ENCODE measurements around the gene ARID5B. TPM values are rescaled to one million over a fixed set of nuclear protein-coding genes. Genes with fewer than 3 reads are reported as not detected.

The ARID5B gene
- total RNA-seq, 1 donor from 2014 or later = 13.7 TPM

GRCh38 chr10:62056219-62056618 is 154.7 kb downstream of the ARID5B start:
- Histone ChIP-seq H3K4me1 (peaks cover 99% of the 10 kb centered on the region), H3K36me3 (peaks cover 34% of the 10 kb centered on the region), H3K27me3 (ENCODE audit: low read depth) (no peaks in the 10 kb centered on the region), H3K4me3 (peak overlapping the region; percentile 68), H3K9me3 (replicated peaks) (no peaks in the 10 kb centered on the region), H3K27ac (replicated peaks) (peak overlapping the region; percentile 94)
- intact Hi-C loops (cut with micrococcal nuclease) = no loop called here
- no peak for TF ChIP-seq CTCF (IDR thresholded peaks at IDR 0.05; ENCODE audit: borderline replicate concordance)
- DNase-seq = no peak

- peaks cover 36% of the 10 kb centered on the region for H3K36me3 ChIP-seq
- H3K4me1 ChIP-seq = peaks cover 99% of the 10 kb centered on the region
- intact Hi-C loops (cut with micrococcal nuclease) = no loop called here
Measured at GRCh38 chr10:62056698-62057097, 155.2 kb downstream of the ARID5B start.

GRCh38 chr10:62057359-62057758 is 155.9 kb downstream of the ARID5B start:
- Histone ChIP-seq H3K4me3 (peak overlapping the region; percentile 68), H3K27ac (replicated peaks) (peak overlapping the region; percentile 94), H3K36me3 (peaks cover 33% of the 10 kb centered on the region), H3K4me1 (peaks cover 99% of the 10 kb centered on the region), H3K27me3 (ENCODE audit: low read depth) (no peaks in the 10 kb centered on the region), H3K9me3 (replicated peaks) (no peaks in the 10 kb centered on the region)
- intact Hi-C loops (cut with micrococcal nuclease) = no loop called here
- TF ChIP-seq CTCF (IDR thresholded peaks at IDR 0.05; ENCODE audit: borderline replicate concordance) = no peak
- DNase-seq = no peak

More at GRCh38 chr10:62056698-62057097, 155.2 kb downstream of the ARID5B start:
- Histone ChIP-seq H3K27ac (replicated peaks) (peak overlapping the region; percentile 94), H3K4me3 (peak overlapping the region; percentile 68), H3K9me3 (replicated peaks) (no peaks in the 10 kb centered on the region), H3K27me3 (ENCODE audit: low read depth) (no peaks in the 10 kb centered on the region)
- no peak for TF ChIP-seq CTCF (IDR thresholded peaks at IDR 0.05; ENCODE audit: borderline replicate concordance)
- no peak for DNase-seq

GRCh38 chr10:62057850-62058249 is 156.4 kb downstream of the ARID5B start:
- H3K27me3 ChIP-seq (ENCODE audit: low read depth) = no peaks in the 10 kb centered on the region
- peak overlapping the region; percentile 94 for H3K27ac ChIP-seq (replicated peaks)
- peaks cover 99% of the 10 kb centered on the region for H3K4me1 ChIP-seq
- H3K36me3 ChIP-seq = peaks cover 29% of the 10 kb centered on the region
- no peaks in the 10 kb centered on the region for H3K9me3 ChIP-seq (replicated peaks)
- no peak for DNase-seq
- TF ChIP-seq CTCF (IDR thresholded peaks at IDR 0.05; ENCODE audit: borderline replicate concordance) = no peak
- intact Hi-C loops (cut with micrococcal nuclease) = no loop called here
- H3K4me3 ChIP-seq = peak overlapping the region; percentile 68

- H3K27ac ChIP-seq (replicated peaks) = peak overlapping the region; percentile 94
- TF ChIP-seq CTCF (IDR thresholded peaks at IDR 0.05; ENCODE audit: borderline replicate concordance) = no peak
- peaks cover 99% of the 10 kb centered on the region for H3K4me1 ChIP-seq
- H3K9me3 ChIP-seq (replicated peaks) = no peaks in the 10 kb centered on the region
- peaks cover 22% of the 10 kb centered on the region for H3K36me3 ChIP-seq
- peak overlapping the region; percentile 68 for H3K4me3 ChIP-seq
- intact Hi-C loops (cut with micrococcal nuclease) = no loop called here
- H3K27me3 ChIP-seq (ENCODE audit: low read depth) = no peaks in the 10 kb centered on the region
- no peak for DNase-seq
Measured at GRCh38 chr10:62058476-62058875, 157.0 kb downstream of the ARID5B start.

- no peak for DNase-seq
- H3K27me3 ChIP-seq (ENCODE audit: low read depth) = no peaks in the 10 kb centered on the region
- H3K27ac ChIP-seq (replicated peaks) = peak overlapping the region; percentile 94
- no peak for TF ChIP-seq CTCF (IDR thresholded peaks at IDR 0.05; ENCODE audit: borderline replicate concordance)
- H3K4me1 ChIP-seq = peaks cover 99% of the 10 kb centered on the region
- H3K9me3 ChIP-seq (replicated peaks) = no peaks in the 10 kb centered on the region
- H3K4me3 ChIP-seq = peak overlapping the region; percentile 68
- intact Hi-C loops (cut with micrococcal nuclease) = no loop called here
- peaks cover 20% of the 10 kb centered on the region for H3K36me3 ChIP-seq
Measured at GRCh38 chr10:62058896-62059216, 157.4 kb downstream of the ARID5B start.

All from left ventricle myocardium inferior (tissue), 1 donor.